Loucy (cell line): Measurements from ENCODE around the gene RPL10.

ENCODE experiments used
- H2AFZ ChIP-seq: fragments of 200-600 bp; sonication (generic); 2 replicates; pipeline ENCODE4 v1.6.0; 2016; ENCODE audit warnings: antibody characterized with exemption, mild to moderate bottlenecking, low read length, moderate library complexity
- H3F3A ChIP-seq: fragments of 200-600 bp; 2 replicates; pipeline ENCODE4 v1.6.0; 2016; ENCODE audit warnings: antibody characterized with exemption, low read depth, mild to moderate bottlenecking
- H3K27me3 ChIP-seq: fragments of 200-600 bp; sonication (generic); 2 replicates; pipeline ENCODE4 v1.6.1; 2014; ENCODE audit warnings: low read length, mild to moderate bottlenecking; ENCODE audit not compliant: insufficient read depth, poor library complexity, severe bottlenecking
- H3K36me3 ChIP-seq: fragments of 200-600 bp; sonication (generic); 2 replicates; pipeline ENCODE4 v1.6.1; 2016; ENCODE audit warnings: low read length; ENCODE audit not compliant: insufficient read depth
- H3K4me1 ChIP-seq: fragments of 200-600 bp; sonication (generic); 2 replicates; pipeline ENCODE4 v1.5.1; 2014; ENCODE audit warnings: low read length, mild to moderate bottlenecking; ENCODE audit not compliant: insufficient read depth, poor library complexity, severe bottlenecking
- H3K4me2 ChIP-seq: fragments of 200-600 bp; sonication (generic); 2 replicates; pipeline ENCODE4 v1.6.0; 2014; ENCODE audit warnings: antibody characterized with exemption, low read length, low read depth, mild to moderate bottlenecking; ENCODE audit not compliant: poor library complexity, severe bottlenecking
- H3K4me3 ChIP-seq: fragments of 200-600 bp; sonication (generic); 2 replicates; pipeline ENCODE4 v1.5.1; 2014; ENCODE audit warnings: low read length, mild to moderate bottlenecking, mixed read lengths; ENCODE audit not compliant: poor library complexity, severe bottlenecking
- H3K79me2 ChIP-seq: fragments of 200-600 bp; sonication (generic); 2 replicates; pipeline ENCODE4 v1.6.1; 2014; ENCODE audit warnings: low read length; ENCODE audit not compliant: insufficient read depth
- H3K9ac ChIP-seq: fragments of 200-600 bp; sonication (generic); 2 replicates; pipeline ENCODE4 v1.6.0; 2014; ENCODE audit warnings: mild to moderate bottlenecking, low read depth, low read length, moderate library complexity; ENCODE audit not compliant: poor library complexity, severe bottlenecking
- H3K9me2 ChIP-seq: fragments of 200-600 bp; sonication (generic); replicated peaks from 2 replicates; pipeline ENCODE4 v1.6.1; 2016; ENCODE audit warnings: low read depth, low read length, mixed read lengths
- H3K9me3 ChIP-seq: fragments of 200-600 bp; sonication (generic); 2 replicates; pipeline ENCODE4 v1.6.1; 2014; ENCODE audit warnings: mild to moderate bottlenecking, antibody characterized with exemption, low read length, low read depth; ENCODE audit not compliant: insufficient read depth
- H4K20me1 ChIP-seq: fragments of 200-600 bp; sonication (generic); 2 replicates; pipeline ENCODE4 v1.6.0; 2014; ENCODE audit warnings: antibody characterized with exemption, low read length, mild to moderate bottlenecking; ENCODE audit not compliant: insufficient read depth, poor library complexity, severe bottlenecking
- CTCF ChIP-seq: fragments of 200-600 bp; sonication (generic); conservative IDR thresholded peaks from 2 replicates; pipeline ENCODE4 v1.5.1; 2014; ENCODE audit warnings: mild to moderate bottlenecking, antibody characterized with exemption, low read length
- EZH2phosphoT487 ChIP-seq: fragments of 200-600 bp; IDR thresholded peaks from 2 replicates; pipeline ENCODE4 v1.6.1; 2018; ENCODE audit warnings: antibody characterized with exemption, mild to moderate bottlenecking, moderate library complexity, borderline replicate concordance

The RPL10 gene

GRCh38 chrX:154446430-154446829 is 48.3 kb downstream of the RPL10 start:
- Histone ChIP-seq H3K9me2 (no peaks in the 10 kb centered on the region), H3K4me3 (no peak overlapping the region), H3F3A (no peaks in the 10 kb centered on the region), H3K79me2 (peaks cover 9% of the 10 kb centered on the region; the same call in 1 of the 2 replicates), H2AFZ (no peak overlapping the region), H4K20me1 (no peaks in the 10 kb centered on the region), H3K4me1 (no peaks in the 10 kb centered on the region), H3K36me3 (no peaks in the 10 kb centered on the region; the same call in 1 of the 2 replicates), H3K4me2 (no peak overlapping the region), H3K9ac (no peak overlapping the region), H3K27me3 (no peaks in the 10 kb centered on the region), H3K9me3 (no peaks in the 10 kb centered on the region)
- TF ChIP-seq CTCF (no peak), EZH2phosphoT487 (no peak)

- no peaks in the 10 kb centered on the region for H3K4me1 ChIP-seq
- no peak overlapping the region for H3K9ac ChIP-seq
- no peak overlapping the region for H2AFZ ChIP-seq
- H3K4me3 ChIP-seq, result no peak overlapping the region
- no peaks in the 10 kb centered on the region for H3K36me3 ChIP-seq
- H3K9me2 ChIP-seq, result no peaks in the 10 kb centered on the region
- no peak overlapping the region for H3K4me2 ChIP-seq
- H3K27me3 ChIP-seq, result no peaks in the 10 kb centered on the region
- TF ChIP-seq EZH2phosphoT487 (no peak), CTCF (no peak)
- H3K79me2 ChIP-seq, result peaks cover 9% of the 10 kb centered on the region; the same call in 1 of the 2 replicates
- no peaks in the 10 kb centered on the region for H3K9me3 ChIP-seq
- H4K20me1 ChIP-seq, result no peaks in the 10 kb centered on the region
- no peaks in the 10 kb centered on the region for H3F3A ChIP-seq
Measured at GRCh38 chrX:154448484-154448883, 50.3 kb downstream of the RPL10 start.

GRCh38 chrX:154449618-154450017 is 51.4 kb downstream of the RPL10 start:
- Histone ChIP-seq H3K36me3 (no peaks in the 10 kb centered on the region), H4K20me1 (no peaks in the 10 kb centered on the region), H3K27me3 (no peaks in the 10 kb centered on the region), H3K79me2 (peaks cover 6% of the 10 kb centered on the region; the same call in 1 of the 2 replicates), H3K4me3 (no peak overlapping the region), H3K4me1 (no peaks in the 10 kb centered on the region), H3F3A (no peaks in the 10 kb centered on the region), H3K9me3 (no peaks in the 10 kb centered on the region), H3K9me2 (no peaks in the 10 kb centered on the region), H3K9ac (no peak overlapping the region), H2AFZ (no peak overlapping the region), H3K4me2 (no peak overlapping the region)
- TF ChIP-seq EZH2phosphoT487 (no peak), CTCF (no peak)
